HG03432 (cell line): ENCODE data around the gene TBC1D2.

ENCODE experiments used
- ATAC-seq: cut with Tn5 transposase; IDR thresholded peaks from one replicate; pipeline ENCODE4 v1.9.1; 2021; ENCODE audit warnings: mild to moderate bottlenecking, moderate library complexity; ENCODE audit not compliant: unreplicated experiment

Gene TBC1D2

DNA sequence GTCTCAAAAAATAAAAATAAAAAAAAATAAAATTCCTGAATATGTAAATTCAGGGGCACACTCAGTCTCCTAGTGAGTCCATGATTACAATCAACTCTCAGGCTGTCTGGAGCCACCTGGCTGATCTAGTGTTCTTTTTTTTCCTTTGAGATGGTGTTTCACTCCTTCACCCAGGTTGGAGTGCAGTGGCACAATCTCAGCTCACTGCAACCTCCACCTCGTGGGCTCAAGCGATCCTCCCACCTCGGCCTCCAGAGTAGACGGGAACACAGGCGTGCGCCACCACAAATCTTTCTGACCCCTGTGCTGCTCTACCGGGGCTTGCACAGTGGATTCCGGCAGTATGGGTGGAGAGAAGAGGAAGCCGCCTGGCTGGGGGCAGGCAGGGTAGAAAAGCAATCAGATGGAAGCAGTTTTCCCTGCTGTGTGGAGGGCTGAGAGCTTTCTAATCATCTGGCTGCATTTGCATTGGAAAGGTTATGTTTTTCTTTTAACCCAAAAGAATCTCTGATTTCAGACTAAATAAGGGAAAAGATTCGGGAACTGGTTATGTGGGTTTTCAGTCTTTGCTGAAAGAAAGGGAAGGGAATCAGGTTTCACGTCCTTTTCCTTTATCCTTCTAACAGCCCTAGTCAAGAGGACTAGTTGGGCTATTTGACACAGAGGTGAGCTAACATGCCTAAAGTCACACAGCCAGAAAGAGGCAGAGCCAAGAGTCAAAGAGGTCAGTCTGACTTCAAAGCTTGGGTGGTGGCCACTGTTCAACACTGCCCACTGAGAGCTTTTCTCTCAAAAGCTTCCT lies 36.7 kb downstream of the TBC1D2 start:
- ATAC-seq = no peak

DNA sequence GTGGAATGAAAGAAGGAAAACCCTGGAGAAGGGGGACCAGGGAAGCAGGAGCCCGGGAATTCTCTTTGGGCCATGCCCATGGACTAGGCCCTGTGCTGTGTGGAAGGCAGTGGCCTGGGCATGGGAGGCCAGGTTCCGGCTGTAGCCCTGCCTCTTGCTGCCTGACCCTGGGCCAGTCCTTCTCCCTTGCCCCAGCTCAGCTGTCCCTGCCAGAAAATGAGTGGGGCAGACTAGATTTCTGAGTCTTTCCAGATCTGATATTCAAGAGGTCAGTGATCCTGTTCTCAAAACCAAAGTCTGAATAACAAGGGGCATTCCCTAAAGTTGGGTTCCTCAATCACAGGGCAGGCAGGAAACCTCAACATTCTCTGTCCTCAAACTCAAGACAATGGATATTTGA lies 38.2 kb downstream of the TBC1D2 start:
- no peak for ATAC-seq

DNA sequence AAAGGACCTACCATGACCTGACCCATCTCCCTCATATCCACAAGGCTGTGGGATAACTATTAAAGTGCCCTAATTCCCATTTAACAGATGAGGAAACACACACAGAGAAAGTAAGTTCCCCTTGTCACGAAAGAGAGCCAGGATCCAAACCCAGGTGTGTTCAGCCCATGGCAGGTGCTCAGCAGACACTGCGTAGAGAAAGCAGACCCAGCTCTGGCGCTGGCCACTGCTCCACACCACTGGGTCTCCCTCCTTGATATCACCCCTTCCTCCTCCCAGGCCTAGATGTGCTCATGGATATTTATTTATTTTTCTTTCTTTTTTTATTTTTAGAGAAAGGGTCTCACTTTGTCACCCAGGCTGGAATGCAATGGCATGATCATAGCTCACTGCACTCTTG lies 39.1 kb downstream of the TBC1D2 start:
- no peak for ATAC-seq

DNA sequence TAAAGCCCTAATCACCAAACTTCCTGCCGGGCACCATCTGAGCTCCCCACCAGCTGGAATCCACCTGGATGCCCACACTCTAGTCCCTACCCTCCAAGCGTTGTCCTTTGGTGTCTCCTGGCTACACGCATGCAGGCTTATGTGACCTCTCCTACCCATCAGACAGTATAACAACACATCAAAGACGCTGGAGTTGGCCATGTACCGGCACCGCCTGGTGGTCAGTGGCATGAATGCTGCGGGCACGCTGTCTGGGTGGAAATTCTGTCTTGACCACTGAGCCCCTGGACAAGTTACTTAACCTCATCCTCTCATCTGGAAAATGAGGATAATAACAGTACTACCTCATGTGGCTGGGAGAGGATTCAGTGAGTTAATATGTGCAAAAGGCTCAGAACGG lies 39.6 kb downstream of the TBC1D2 start:
- ATAC-seq = no peak

DNA sequence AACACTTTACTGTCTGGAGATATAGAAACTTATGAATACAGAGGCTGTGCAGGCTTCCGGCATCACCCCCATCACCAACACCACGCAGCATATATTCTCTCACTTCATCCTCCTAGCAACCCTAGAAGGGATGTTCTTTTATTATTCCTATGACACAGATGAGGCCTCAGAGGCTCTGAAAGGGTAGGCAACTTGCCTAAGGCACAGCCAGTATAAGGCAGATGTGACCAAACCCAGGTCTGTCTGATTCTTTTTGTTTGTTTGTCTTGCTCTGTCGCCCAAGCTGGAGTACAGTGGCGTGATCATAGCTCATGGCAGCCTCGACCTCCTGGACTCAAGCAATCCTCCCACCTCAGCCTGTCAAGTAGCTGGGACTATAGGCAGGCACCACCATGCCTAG lies 40.2 kb downstream of the TBC1D2 start:
- ATAC-seq = no peak

DNA sequence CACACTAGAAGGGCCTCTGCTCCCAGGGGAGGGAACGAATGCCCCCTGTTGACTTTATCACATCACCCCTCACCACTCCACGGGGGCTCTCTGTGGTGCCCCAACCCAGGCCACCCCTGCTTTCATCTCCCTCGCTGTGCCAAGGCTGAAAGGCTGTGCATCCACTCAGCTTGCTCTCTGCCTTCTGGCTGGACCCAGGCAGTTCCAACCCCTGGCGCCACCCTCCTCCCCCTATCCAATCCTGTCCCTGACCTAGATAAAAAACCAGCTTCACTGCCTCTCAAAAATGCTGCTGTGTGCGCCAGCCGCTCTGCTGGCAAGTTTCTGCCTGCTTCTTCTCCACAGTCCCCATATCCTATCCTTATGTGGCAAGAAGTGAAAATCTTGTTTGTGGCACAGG lies 40.6 kb downstream of the TBC1D2 start:
- no peak for ATAC-seq

DNA sequence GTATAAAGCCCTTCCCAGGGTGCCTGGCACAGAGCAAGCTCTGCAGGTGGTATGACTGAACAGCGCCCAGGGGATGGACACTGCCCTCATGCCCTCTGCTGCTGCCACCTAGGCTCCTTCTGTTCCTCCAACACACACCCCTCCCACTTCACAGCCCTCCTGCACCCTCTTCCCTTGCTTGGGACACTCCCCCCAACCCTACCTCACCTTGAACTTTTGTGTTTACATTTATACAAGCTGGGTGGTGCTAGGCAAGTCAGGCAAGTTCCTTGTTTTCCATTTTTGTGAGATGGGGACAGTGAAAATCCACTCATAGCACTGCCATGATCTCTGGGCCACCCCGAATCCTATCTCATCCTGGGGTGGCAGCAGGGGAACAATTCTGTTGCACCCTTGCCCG lies 44.2 kb downstream of the TBC1D2 start:
- no peak for ATAC-seq

DNA sequence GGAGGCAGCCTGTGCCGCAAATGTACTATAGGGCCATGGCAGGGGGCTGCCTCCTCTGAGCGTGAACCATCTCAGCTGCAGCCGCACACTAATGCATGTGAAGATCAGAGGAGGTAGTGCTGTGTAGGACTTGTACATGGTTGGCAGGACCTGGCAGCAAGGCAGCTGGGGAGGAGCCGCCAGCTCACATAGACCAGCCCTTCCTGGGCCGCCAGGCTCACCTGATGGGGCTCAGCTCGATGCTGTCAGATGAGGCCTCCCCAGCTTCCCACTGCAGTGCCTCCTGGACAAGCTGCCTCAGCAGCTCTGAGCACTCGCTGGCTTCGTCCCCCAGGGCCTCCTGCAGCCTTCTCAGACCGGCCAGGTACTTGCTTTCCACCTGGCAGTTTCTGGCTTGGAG lies 45.0 kb downstream of the TBC1D2 start:
- no peak for ATAC-seq

DNA sequence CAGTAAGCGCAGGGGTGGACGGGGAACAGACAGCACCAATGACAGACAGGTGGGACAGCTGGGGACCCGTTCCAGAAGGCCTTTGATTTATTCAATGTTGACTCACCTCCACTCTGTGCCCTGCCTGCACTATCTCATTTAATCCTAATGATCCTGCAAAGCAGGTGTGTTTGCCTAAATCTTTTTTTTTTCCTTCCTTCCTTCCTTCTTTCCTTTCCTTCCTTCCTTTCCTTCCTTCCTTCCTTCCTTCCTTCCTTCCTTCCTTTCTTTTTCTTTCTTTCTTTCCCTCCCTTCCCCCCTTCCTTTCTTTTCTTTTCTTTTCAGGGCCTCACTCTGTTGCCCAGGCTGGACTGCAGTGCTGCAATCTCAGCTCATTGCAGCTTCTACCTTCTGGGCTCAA lies 45.9 kb downstream of the TBC1D2 start:
- no peak for ATAC-seq

DNA sequence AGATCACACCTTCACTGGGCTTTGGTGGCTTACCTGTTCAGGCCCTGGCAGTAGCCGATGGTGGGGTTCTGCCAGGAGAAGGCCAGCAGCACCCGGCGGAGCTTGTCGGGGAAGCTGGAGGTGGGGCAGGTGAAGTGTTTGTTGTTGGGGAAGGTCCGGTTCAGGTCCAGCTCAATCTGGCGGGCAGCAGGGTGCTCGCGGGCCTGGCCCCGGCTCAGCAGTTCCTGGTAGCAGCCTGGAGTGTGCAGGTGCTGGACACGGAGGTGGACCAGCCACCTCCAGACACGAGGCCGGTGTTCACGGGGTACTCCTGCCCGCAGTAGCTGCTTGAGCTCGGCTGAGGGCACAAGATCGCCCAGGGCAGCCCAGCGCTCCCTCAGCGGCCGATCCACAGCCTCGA lies 46.8 kb downstream of the TBC1D2 start:
- no peak for ATAC-seq

DNA sequence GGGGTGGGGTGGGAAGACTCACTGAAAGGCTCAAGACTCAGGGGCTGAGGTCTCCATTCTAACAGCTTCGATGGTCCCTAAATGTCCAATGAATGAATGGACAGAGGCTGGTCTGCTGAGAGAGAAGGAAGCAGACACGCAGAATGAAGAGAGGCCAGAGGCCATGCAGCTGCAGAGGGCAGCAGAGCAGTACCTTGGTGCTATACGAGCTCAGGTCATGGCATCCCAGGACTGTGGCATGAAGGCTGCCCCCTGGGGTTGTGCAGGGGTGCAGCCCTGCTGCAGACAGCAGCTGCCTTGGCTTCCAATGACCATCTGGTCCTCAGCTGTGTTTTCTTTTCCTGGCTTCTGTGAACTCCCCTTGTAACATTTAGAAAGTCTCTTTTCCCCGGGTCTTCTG lies 47.8 kb downstream of the TBC1D2 start:
- ATAC-seq = no peak

DNA sequence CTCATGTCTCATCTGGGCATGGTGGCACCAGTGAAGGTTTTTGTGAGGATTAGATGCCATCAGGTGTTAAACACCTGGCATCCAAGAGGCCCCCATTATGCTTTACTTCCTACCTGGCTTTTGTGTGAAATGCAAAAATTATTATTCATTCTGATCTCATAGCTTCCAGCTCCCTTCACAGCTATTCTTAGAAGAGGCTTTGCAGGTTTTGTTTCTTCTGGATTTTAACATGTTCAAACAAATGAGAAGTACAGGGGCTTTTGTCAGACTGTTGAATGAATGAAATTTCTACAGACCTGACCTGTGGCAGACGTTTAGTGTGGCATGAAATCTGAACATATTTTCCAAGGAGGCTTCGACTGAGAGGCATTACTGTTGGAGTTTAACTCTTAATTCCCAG lies 48.7 kb downstream of the TBC1D2 start:
- no peak for ATAC-seq

DNA sequence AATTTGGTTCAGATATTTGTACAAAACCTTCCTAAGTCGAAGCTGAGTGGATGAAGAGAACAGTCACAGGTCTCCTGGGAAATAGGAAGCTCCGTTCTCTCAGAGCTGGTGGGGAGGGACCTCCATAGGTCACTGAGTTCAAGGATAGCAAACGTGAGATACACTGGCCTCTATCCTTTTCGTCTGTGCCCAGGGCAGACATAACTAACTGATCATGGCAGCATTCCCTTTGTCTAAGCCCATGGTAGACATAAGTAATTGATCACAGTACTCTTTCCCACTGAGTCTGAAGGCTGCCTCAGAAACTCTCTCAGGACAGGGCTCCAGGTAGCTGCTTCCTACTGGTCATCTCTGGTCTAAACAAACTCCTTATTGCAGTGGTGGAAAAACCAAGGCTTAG lies 50.8 kb downstream of the TBC1D2 start:
- no peak for ATAC-seq

DNA sequence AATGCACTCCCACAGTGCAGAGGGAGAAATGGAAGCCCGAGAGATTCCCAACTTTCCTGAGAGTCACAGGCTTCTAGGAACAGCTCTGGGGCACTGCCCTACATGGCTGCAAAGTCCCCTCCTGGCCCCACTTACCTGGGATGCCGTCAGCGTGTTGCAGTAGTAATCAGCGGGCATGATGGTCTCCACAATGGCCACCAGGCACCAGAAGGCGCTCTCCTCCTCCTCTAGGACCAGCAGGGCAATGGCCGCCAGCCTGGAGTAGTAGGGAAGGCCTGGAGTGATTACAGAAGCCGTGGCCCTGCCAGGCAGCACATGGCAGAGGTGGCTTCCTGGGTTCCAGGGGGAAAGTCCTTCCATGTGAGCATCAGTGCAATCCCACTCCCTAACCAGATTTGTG lies 52.3 kb downstream of the TBC1D2 start:
- no peak for ATAC-seq

DNA sequence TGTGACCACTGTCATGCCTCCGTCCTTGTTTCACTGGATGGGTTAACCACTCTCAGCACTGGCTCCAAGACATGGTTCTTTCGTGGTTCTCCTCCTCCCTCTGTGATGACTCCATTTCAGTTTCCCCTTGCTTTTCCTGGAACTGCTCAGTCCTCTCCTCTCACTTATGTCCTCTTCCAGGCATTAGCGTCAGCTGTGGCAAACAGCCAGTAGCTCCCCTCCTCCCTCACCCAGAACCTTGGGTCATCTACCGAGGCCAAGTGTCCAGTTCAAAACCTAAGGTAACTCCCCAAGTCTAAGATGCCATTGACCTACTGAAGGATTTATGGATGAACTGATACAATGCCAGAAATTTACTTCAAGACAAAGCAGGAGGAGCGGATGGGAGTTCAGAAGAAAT lies 53.2 kb downstream of the TBC1D2 start:
- ATAC-seq = no peak

DNA sequence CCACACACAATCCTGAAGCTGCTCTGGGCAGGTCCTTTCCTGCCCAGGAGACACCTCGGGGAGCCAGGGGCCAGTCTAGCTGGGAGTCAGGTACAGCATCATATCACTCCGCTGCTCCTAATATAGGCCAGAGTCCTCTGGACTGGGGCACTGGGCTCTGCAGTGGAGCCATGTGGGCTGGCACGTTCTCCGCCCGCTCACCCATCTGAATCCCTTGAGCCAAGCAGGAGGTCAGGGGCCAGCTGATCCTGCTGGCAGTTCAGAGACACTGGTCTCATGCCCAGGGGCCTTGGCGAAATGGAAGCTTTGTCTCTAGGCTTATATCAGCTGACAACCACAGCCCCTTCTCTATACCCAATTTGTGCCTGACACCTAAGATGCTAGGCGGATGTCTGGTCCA lies 53.7 kb downstream of the TBC1D2 start:
- no peak for ATAC-seq

DNA sequence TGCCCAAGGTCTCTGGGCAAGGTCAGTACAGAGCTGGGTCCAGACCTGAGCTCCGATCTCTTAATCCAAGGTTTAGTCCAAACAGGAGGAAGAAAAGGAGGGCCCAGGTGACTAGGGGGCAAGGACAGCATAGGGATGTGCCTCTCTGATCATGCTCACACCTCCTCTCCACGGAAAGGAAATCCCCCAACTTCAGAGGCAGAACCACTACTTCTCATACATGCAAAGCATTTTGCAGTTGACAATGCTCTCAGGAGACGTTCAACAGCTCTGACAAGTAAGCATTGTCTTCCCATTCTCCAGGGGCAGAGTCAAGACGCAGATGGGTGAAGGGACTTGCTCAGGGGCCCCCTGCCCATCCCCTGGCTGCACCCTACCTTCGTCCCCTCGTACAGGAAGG lies 54.3 kb downstream of the TBC1D2 start:
- ATAC-seq = peak; percentile 67

DNA sequence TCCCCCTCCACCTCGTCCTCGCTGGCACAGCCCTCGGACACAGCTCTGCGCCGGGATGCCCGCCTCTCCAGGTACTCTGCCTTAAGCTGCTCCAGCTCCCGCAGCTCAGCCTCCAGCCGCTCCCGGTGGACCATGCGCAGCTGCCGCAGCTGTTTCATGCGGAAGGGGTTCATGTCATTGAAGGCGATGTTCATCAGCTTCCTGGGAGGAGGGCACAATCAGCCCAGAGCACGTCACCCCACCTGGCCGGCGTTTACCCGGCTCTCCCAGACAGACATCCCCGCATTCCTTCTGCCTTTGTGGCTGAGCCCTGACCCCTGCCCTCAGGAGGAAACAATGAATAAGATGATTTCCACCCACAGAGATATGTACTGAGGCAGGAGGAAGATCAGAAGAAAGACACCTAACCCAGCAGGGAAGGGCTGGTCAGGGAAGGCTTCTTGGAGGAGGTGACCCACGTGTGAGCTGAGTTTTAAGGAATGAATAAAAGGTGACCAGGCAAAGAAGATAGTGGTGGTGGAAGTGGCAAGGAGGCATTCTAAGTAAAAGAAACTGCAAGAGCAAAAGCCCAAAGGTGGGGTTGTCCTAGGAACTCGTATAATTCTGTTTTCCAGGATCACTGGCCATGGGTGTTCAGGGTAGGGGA lies 55.9 kb downstream of the TBC1D2 start:
- ATAC-seq = no peak

DNA sequence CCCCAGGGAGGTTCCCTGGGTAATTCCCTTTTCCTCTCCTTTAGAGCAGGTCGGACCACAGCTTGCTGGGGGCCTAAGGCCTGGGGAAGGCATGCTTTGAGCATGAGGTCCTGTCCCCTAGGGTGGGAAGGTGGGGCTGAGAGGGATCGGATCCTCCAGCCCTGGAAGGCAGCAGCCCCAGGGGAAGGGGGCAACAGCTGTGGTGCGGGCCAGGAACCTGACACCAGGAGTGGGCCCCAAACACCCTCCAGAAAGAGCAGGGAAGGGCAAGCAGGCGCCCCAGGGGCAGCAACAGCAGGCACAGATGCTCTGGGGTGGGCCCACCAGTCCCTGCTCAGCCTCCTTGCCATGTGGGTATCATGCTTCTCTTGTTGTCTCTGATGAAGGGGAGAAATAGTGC lies 59.8 kb downstream of the TBC1D2 start:
- no peak for ATAC-seq

DNA sequence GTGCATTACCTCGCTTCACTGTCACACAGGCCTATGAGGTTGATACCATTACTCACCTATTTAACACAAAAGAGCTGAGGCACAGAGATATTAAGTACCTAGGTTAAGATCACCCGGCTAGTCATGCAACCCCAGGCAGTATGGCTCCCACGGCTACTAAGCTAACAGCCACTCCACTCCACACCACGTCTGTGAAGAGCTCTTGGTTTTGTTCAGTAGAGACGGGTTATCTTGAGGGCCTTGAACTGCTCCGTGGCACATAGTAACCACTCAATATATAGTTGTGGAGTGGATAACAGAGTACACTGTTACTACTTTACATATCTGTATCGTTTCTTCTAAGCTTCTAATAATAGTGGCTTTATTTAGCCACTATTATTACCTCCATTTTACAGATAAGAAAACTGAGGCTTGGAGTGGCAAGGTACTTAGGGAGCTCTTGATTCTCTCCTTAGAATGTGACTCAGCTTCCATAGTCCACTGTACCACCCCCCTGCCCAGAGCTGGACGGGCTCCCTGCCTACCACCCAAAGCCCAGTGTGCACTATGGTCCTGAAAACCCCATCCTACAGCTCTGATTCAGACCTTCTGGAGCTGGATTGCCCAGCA lies 62.0 kb downstream of the TBC1D2 start:
- no peak for ATAC-seq

DNA sequence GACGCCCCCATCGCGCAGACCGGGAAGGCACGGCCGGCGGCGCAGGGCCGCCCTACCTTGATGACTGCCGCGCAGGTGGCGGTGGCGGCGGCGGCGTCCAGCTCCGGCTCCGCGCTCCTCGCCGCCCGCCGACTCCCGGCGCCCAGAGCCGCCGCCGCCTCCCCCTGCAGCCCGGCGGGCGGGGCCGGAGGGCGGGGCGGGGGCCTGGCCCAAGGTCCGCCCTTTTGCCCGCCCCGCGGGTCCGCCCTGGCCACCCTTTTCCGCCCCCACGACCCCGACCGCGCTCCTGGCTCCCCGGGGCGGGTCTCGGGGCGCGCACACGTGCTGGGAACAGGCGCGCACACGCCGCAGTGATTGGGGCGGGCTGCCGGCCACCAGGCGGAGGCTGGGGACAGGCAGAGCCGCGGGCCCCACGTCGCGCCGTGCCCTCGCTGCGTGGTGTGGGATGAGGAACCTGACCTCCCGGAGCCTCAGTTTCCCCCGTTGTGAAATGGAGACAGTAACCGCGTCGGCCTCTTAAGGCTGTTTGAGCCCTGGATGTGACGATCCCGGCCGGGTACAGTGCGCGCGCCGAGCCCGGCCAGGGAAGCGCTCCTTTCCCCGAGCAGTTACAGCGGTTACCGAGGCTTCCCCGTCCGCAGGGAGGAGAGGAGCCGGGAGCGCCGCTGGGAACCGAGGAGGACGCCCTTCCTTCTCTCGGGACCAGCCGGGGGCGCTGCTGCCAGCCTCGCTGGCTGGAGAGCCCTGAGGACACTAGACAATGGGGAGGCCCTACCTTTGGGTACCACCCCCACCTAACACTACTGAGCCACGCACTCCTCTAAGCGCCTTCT lies 62.7 kb downstream of the TBC1D2 start, which contains the start of gene CORO2A:
CORO2A (minus strand) TSS at position 135 of the 833 bp plus-strand sequence. CDS start 34,977 bp downstream, outside the sequence.
- peak; percentile 73 for ATAC-seq
